ENCODE measurements around the gene SLC4A5.

SLC4A5 gene

DNA sequence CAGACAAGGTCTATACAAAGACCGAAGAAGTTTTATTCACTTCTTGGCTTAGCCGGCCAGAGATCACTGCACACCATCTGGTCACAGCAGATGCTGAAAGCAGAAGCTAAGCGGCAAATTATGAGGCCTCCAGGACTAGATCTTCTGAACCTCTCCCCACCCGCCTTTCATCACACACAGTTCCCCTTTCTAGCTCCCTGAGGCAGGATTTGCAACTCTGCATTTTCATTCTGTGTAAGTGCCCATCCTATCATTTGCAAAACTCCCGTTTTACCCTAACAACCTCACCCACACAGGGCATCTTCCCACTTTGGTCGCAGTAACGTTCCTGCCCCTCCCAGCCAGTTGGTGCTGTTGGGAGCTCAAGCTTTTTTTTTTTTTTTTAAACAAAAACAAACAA, 161.5 kb downstream of the SLC4A5 start:
- H3K27ac ChIP-seq: no peak overlapping the region
- no peak for DNase-seq (ENCODE audit: low read depth, low spot score)

DNA sequence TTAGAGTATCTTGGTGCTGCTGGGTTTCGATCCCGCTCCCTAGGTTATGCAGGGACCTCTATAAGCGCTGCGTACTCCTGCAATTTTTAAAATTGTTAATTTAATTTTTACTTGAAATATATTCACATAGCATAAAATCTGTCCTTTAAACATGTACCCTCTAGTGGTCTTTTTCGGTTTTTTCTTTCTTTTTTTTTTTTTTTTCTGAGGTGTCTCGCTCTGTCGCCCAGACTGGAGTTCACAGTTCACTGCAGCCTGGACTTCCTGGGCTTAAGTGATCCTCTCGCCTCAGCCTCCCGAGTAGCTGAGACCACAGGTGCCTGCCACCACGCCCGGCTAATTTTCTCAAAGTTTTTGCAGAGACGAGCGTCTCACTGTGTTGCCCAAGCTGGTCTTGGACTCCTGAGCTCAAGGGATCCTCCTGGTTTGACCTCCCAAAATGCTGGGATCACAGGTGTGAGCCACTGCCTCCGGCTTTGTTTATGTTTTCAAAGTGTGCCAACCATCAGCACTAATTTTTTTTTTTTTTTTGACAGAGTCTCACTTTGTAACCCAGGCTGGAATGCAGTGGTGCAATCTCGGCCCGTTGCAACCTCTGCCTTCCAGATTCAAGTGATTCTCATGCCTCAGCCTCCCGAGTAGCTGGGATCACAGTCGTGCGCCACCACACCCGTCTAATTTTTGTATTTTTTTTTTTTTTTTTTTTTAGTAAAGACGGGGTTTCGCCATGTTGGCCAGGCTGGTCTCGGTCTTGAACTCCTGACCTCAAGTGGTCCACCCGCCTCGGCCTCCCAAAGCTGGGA, 164.0 kb downstream of the SLC4A5 start:
- no peak for DNase-seq (ENCODE audit: low read depth, low spot score)
- H3K27ac ChIP-seq: peak overlapping the region; percentile 78

DNA sequence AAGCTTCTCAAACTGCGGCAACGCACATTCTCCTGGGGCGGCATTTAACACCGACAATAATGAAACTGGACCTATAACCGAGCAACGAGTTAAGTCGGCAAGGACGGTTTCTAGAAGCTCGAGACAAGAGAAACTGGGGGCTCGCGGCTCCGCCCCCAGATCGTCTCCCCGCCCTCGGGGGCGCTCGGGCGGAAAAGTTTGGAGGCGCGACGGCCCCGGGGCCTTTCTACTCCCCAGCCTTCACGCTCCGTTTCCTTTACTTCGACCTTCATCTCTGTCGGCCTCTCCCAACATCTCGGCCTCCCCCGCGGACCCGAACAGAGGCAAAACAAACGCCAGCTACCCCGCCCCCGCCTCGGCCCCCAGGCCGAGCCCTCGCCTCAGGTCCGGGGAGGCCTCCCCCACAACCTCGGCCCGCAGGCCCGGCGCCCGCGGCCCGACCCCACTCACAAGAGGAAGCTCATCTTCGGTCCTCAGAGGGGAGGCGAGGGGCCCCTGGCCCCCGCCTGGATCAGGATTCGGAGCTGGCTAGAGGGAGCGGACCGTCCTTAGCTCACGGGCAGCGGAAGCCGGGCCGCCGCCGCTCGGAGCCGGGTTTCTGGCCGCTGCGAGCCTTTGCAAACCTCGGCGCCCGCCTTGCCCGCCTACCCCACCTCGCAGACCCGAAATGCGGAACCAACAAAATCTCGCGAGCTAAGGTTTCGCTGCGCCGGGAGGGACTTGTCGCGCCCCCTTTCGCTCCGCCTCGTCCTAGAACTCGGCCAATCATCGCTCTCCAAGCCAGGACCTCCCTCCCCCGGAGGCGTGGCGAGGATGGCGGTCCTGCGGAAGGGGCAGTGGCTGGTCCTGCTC, 164.8 kb downstream of the SLC4A5 start, which contains the start of gene MOB1A:
MOB1A (minus strand) TSS at position 669 of the 852 bp plus-strand sequence; CDS start at position 464, 205 bp downstream.
- peak within 1 kb of the TSS; percentile 78 for H3K27ac ChIP-seq
- DNase-seq (ENCODE audit: low read depth, low spot score): peak; percentile 92

DNA sequence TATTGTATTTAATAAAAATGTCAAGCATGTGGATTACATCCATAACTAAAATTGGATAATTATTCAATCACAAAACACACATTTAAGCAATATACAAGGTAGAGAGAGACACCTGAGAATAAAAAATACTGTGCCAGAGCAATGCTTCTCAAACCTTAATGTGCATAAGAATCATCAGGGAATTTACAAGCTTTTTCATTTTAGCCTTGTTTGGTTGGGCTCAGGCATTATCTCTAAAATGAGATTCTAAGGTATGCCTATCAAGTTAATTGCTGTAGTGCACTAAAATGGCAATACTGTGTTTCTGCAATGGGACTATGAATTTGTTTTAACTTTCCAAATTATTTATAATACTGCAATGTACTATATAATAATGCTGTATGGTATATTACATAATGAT, 165.5 kb downstream of the SLC4A5 start:
- no peak for DNase-seq (ENCODE audit: low read depth, low spot score)

DNA sequence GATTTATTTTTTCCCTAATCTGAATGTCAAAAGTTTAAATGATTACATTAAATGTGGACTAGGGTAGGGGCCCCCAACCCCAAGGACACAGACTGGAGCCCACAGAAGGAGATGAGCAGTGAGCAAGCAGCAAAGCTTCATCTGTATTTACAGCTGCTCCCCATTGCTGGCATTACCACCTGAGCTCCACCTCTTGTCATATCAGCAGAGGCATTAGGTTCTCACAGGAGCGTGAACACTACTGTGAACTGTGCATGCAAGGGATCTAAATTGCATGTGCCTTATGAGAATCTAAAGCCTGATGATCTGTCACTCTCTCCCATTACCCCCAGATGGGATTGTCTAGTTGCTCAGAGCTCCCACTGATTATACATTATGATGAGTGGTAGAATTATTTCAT, 168.3 kb downstream of the SLC4A5 start:
- no peak for DNase-seq (ENCODE audit: low read depth, low spot score)
- no peak overlapping the region for H3K27ac ChIP-seq

More for the DNA sequence above, 165.5 kb downstream of the SLC4A5 start:
- H3K27ac ChIP-seq: peak overlapping the region; percentile 78

DNA sequence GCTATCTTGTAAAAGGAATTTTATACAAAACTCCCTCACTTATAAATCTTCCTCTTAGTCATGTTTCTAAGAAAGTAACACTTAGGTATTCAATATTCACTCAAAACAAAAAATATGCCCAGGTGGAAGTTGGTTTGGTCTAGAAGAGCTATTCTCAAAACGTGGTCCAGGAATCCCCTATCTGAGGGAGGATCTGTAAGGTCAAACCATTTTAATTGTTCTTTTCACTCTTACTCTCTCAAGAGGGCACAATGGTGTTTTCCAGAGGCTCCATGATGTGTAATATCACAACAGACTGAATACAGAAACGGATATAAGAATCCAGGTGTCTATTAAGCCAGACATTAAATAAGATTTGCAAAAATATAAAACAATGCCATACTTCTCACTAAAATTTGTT, 174.5 kb downstream of the SLC4A5 start:
- H3K27ac ChIP-seq: no peak overlapping the region
- DNase-seq (ENCODE audit: low read depth, low spot score): no peak

All from epithelial cell of prostate (primary cell).